OCI-LY7 (cell line): ENCODE data around the gene RHOJ. TPM values are rescaled to one million over a fixed set of nuclear protein-coding genes. Genes with fewer than 3 reads are reported as not detected.
"Not testable (repeated sequence)": the region's sequence is repeated elsewhere in the genome, so short reads cannot be mapped to it uniquely, and the experiment has no call there.

Source experiments
- BruUV-seq: library from RNA; stranded (reverse); fragments of 400-500 nt; replicated peaks from 2 replicates; lab custom pipeline; 2021; lab: Mats Ljungman, UMichigan
- CTCF ChIA-PET: fragments of 300-600 bp; sonication (Branson Sonifier 250); formaldehyde crosslinking; loops from one replicate; lab custom pipeline; 2022; ENCODE audit warnings: antibody characterized with exemption; ENCODE audit not compliant: unreplicated experiment; lab: Charles Lee
- POLR2A ChIA-PET: fragments of 300-600 bp; sonication (Branson Sonifier 250); formaldehyde crosslinking; loops from one replicate; lab custom pipeline; 2022; ENCODE audit warnings: antibody characterized with exemption; lab: Charles Lee
- DNase-seq: peaks from one replicate; pipeline ENCODE4 v3.0.0-alpha.2; 2015; ENCODE audit warnings: low spot score
- H2AFZ ChIP-seq: fragments of 200-600 bp; sonication (generic), shearing (Covaris generic); 2 replicates; pipeline ENCODE4 v1.6.1; 2014; ENCODE audit warnings: mild to moderate bottlenecking, antibody characterized with exemption, low read length, moderate library complexity
- H3K27ac ChIP-seq: fragments of 200-600 bp; sonication (generic); 2 replicates; pipeline ENCODE4 v1.5.1; 2014; ENCODE audit warnings: mixed run types, low read depth, mild to moderate bottlenecking, moderate library complexity, low read length, inconsistent platforms; ENCODE audit not compliant: poor library complexity, severe bottlenecking
- H3K36me3 ChIP-seq: fragments of 200-600 bp; sonication (generic); 2 replicates; pipeline ENCODE4 v1.6.1; 2014; ENCODE audit warnings: mild to moderate bottlenecking, antibody characterized with exemption, low read length, moderate library complexity, mixed read lengths; ENCODE audit not compliant: insufficient read depth
- H3K4me1 ChIP-seq: fragments of 200-600 bp; sonication (generic); 2 replicates; pipeline ENCODE4 v1.5.1; 2014; ENCODE audit warnings: mild to moderate bottlenecking, low read length; ENCODE audit not compliant: insufficient read depth, poor library complexity, severe bottlenecking
- H3K4me2 ChIP-seq: fragments of 200-600 bp; sonication (generic); 2 replicates; pipeline ENCODE4 v1.6.1; 2014; ENCODE audit warnings: mild to moderate bottlenecking, low read length
- H3K4me3 ChIP-seq: fragments of 200-600 bp; sonication (generic); 2 replicates; pipeline ENCODE4 v1.5.1; 2014; ENCODE audit warnings: mild to moderate bottlenecking, low read depth, low read length; ENCODE audit not compliant: poor library complexity, severe bottlenecking
- H3K79me2 ChIP-seq: fragments of 200-600 bp; sonication (generic); 2 replicates; pipeline ENCODE4 v1.6.1; 2016; ENCODE audit warnings: low read depth, mild to moderate bottlenecking, low read length, moderate library complexity, mixed read lengths; ENCODE audit not compliant: insufficient read depth
- H3K9me2 ChIP-seq: fragments of 200-600 bp; sonication (generic); 2 replicates; pipeline ENCODE4 v1.6.1; 2016; ENCODE audit warnings: mild to moderate bottlenecking, low read length, mixed read lengths; ENCODE audit not compliant: insufficient read depth
- H3K9me3 ChIP-seq: fragments of 200-600 bp; sonication (generic); 2 replicates; pipeline ENCODE4 v1.6.1; 2014; ENCODE audit warnings: mild to moderate bottlenecking, mixed run types, low read length, mixed read lengths
- H4K20me1 ChIP-seq: fragments of 200-600 bp; sonication (generic); 2 replicates; pipeline ENCODE4 v1.6.1; 2014; ENCODE audit warnings: mild to moderate bottlenecking, antibody characterized with exemption, low read length, moderate library complexity, mixed read lengths; ENCODE audit not compliant: insufficient read depth
- CTCF ChIP-seq: fragments of 200-600 bp; sonication (generic); conservative IDR thresholded peaks from 2 replicates; pipeline ENCODE4 v1.5.1; 2014; ENCODE audit warnings: mild to moderate bottlenecking, antibody characterized with exemption, low read length, moderate library complexity, mixed read lengths
- EZH2phosphoT487 ChIP-seq: fragments of 200-600 bp; sonication (generic); IDR thresholded peaks from 2 replicates; pipeline ENCODE4 v1.6.1; 2018; ENCODE audit warnings: low read depth, borderline replicate concordance, mild to moderate bottlenecking, mixed run types, antibody characterized with exemption, low read length, moderate library complexity, mixed read lengths
- intact Hi-C: fragments of 100-400 bp; cut with micrococcal nuclease; formaldehyde crosslinking; loops from one replicate; pipeline ENCODE4 v1.10.0; 2022; ENCODE audit not compliant: unreplicated experiment
- total RNA-seq, 2 experiments: library from RNA; depleted of rRNA in 1 of 2; stranded (reverse); fragments of >200 nt in 1 of 2; shearing (Covaris generic) in 1 of 2; gene quantifications; 2 replicates each; pipeline ENCODE4 v1.2.3, GENCODE V29; 2014 to 2022

RHOJ gene
- total RNA-seq, 2 experiments from 2014 or later: not detected

- no TSS peak for BruUV-seq
- intact Hi-C loops: loop anchor here (5.0 kb wide), 2 partner anchors 105 to 1100 kb away; no protein-coding TSS in a partner anchor
- Histone ChIP-seq H3K4me3 (no peak overlapping the region), H3K79me2 (no peaks in the 10 kb centered on the region), H3K9me2 (no peaks in the 10 kb centered on the region), H3K9me3 (no peaks in the 10 kb centered on the region), H3K4me1 (no peaks in the 10 kb centered on the region), H3K4me2 (no peak overlapping the region), H3K27ac (no peak overlapping the region), H3K36me3 (no peaks in the 10 kb centered on the region), H2AFZ (no peak overlapping the region), H4K20me1 (no peaks in the 10 kb centered on the region)
- ChIA-PET POLR2A (interaction anchor here (0.6 to 0.7 kb wide), 2 partner anchors 31 to 503 kb away, joined by 3 read pairs; no protein-coding TSS in a partner anchor), CTCF (interaction anchor here (0.9 kb wide), 1 partner anchor 10 kb away, joined by 3 read pairs; no protein-coding TSS in a partner anchor)
- DNase-seq: no peak
- no peak for TF ChIP-seq CTCF
- TF ChIP-seq EZH2phosphoT487: no peak
Observed at GRCh38 chr14:63277591-63278183, 73.4 kb downstream of the RHOJ start.

- H3K9me2 ChIP-seq, DNase-seq, H3K36me3 ChIP-seq, H3K9me3 ChIP-seq, H3K4me2 ChIP-seq, H3K4me3 ChIP-seq, H3K4me1 ChIP-seq, BruUV-seq, H4K20me1 ChIP-seq, H3K27ac ChIP-seq, H3K79me2 ChIP-seq, CTCF ChIA-PET, POLR2A ChIA-PET, H2AFZ ChIP-seq: not testable (repeated sequence)
- intact Hi-C loops: loop anchor here (5.0 kb wide), 2 partner anchors 108 to 1103 kb away; no protein-coding TSS in a partner anchor
Observed at GRCh38 chr14:63279933-63280332, 75.7 kb downstream of the RHOJ start.

- H3K4me3 ChIP-seq: no peak overlapping the region
- no peak overlapping the region for H3K4me2 ChIP-seq
- no peaks in the 10 kb centered on the region for H3K4me1 ChIP-seq
- intact Hi-C loops: no loop called here
- H3K79me2 ChIP-seq: no peaks in the 10 kb centered on the region
- BruUV-seq: no TSS peak
- H4K20me1 ChIP-seq: no peaks in the 10 kb centered on the region
- H3K9me3 ChIP-seq: no peaks in the 10 kb centered on the region
- no peak for DNase-seq
- H2AFZ ChIP-seq: no peak overlapping the region
- no peaks in the 10 kb centered on the region for H3K9me2 ChIP-seq
- TF ChIP-seq EZH2phosphoT487: no peak
- TF ChIP-seq CTCF: no peak
- no peaks in the 10 kb centered on the region for H3K36me3 ChIP-seq
- ChIA-PET POLR2A (interaction anchor here (0.6 kb wide), 1 partner anchor 305 kb away, joined by 7 read pairs; no protein-coding TSS in a partner anchor), CTCF (no interaction called here)
- no peak overlapping the region for H3K27ac ChIP-seq
Observed at GRCh38 chr14:63282997-63283883, 79.0 kb downstream of the RHOJ start.
